Cardiac muscle cell (in vitro differentiated cells and primary cell): Measurements from ENCODE around the gene JAKMIP1. TPM values are rescaled to one million over a fixed set of nuclear protein-coding genes. Genes with fewer than 3 reads are reported as not detected.
A peak's percentile ranks its signal among the peaks of the same experiment; 100 is the strongest.

Source experiments
- DNase-seq, 2 donors: peaks; one replicate each; pipeline versions ENCODE4 v3.0.0 to v3.0.0-alpha.2; 2010 to 2017; ENCODE audit warnings: low read depth in 1 of 2, low spot score in 1 of 2
- H3K27ac ChIP-seq: fragments of 200-600 bp; sonication (generic); 2 replicates; pipeline ENCODE4 v1.5.1; 2016
- H3K27me3 ChIP-seq: fragments of 200-600 bp; sonication (generic); 2 replicates; pipeline ENCODE4 v1.6.0; 2016; ENCODE audit warnings: control low read depth
- H3K36me3 ChIP-seq: fragments of 200-600 bp; sonication (generic); 2 replicates; pipeline ENCODE4 v1.5.1; 2016; ENCODE audit warnings: control low read depth
- H3K4me1 ChIP-seq: fragments of 200-600 bp; sonication (generic); 2 replicates; pipeline ENCODE4 v1.8.1; 2017; ENCODE audit warnings: low read depth, mild to moderate bottlenecking, mixed run types
- H3K4me3 ChIP-seq: fragments of 200-600 bp; sonication (generic); 2 replicates; pipeline ENCODE4 v1.5.1; 2016; ENCODE audit warnings: mild to moderate bottlenecking
- H3K9me3 ChIP-seq: fragments of 200-600 bp; sonication (generic); 2 replicates; pipeline ENCODE4 v1.5.1; 2017; ENCODE audit warnings: low read depth, mild to moderate bottlenecking, control low read depth
- CTCF ChIP-seq: IDR thresholded peaks from 2 replicates; pipeline ENCODE4 v1.5.1; 2012; ENCODE audit warnings: low read depth, mild to moderate bottlenecking, low read length
- polyA plus RNA-seq: library from polyadenylated mRNA; unstranded; fragments of >200 nt; fragmentation: Nextera tagmentation; extraction: Ambion mirVana; gene quantifications from 2 replicates; pipeline ENCODE4 v1.2.1, GENCODE V29; 2016
- total RNA-seq: library from RNA; depleted of rRNA; stranded (reverse); fragments of >200 nt; gene quantifications from 2 replicates; pipeline ENCODE4 v1.2.3, GENCODE V29; 2016

Gene JAKMIP1
- total and polyA plus RNA-seq, 2 experiments from 2014 or later, result 0.68 to 1.2 TPM

DNA sequence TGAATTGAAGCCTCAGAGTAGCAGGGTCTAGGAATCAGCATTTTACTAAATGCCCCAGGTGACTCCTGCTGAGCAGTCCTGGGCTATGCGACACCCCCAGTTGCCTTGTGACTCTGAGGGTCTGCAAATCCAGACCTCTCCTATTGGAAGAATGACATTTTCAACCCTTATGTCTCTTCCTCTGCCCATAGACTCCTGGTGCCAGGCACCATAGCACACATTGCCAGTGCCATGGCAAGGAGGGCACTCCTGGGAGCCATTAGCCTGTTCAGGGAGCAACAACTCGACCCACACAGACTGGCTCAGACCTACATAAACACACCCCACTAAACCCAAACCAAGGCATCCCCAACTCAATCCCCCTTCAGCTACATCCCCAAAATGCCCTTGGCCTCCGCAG is 3.7 kb upstream of the JAKMIP1 start:
- TF ChIP-seq CTCF, result no peak
- Histone ChIP-seq H3K27me3 (peaks cover 11% of the 10 kb centered on the region), H3K27ac (no peak overlapping the region)

GRCh38 chr4:6201580-6202091 is 1.3 kb upstream of the JAKMIP1 start:
- Histone ChIP-seq H3K36me3 (no peaks in the 10 kb centered on the region), H3K27me3 (peaks cover 29% of the 10 kb centered on the region), H3K27ac (no peak overlapping the region), H3K9me3 (no peaks in the 10 kb centered on the region), H3K4me3 (no peak overlapping the region), H3K4me1 (peaks cover 3% of the 10 kb centered on the region)
- no peak for TF ChIP-seq CTCF
- no peak for DNase-seq

More for the DNA sequence above, 3.7 kb upstream of the JAKMIP1 start:
- H3K9me3 ChIP-seq, result no peaks in the 10 kb centered on the region
- no peaks in the 10 kb centered on the region for H3K36me3 ChIP-seq
- H3K4me1 ChIP-seq, result peaks cover 1% of the 10 kb centered on the region
- DNase-seq, result no peak
- no peak overlapping the region for H3K4me3 ChIP-seq

DNA sequence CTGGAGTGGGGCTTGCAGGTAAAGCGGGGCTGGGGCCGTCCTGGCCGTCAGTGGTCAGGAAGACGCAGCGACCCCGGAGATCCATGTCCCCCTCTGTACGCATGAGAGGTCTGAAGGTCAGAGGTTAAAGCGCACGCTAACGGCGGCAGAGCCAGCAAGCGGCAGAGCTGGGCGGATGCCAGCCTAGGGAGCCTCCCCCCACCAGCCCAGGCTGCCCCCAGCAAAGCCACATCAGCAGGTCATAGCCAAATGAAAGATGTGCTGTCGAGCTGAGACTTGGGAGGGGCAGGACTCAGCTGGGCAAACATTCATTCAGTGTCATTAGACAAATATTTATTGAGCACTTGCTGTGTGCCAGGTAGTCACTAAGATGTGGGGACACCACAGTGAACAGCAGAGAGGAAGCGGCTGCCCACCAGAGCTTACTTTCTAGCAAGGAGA is 593 bp upstream of the JAKMIP1 start:
- H3K36me3 ChIP-seq, result no peaks in the 10 kb centered on the region
- H3K9me3 ChIP-seq, result no peaks in the 10 kb centered on the region
- peaks cover 3% of the 10 kb centered on the region for H3K4me1 ChIP-seq
- H3K27ac ChIP-seq, result no peak overlapping the region
- peak overlapping the region; percentile 95 for H3K4me3 ChIP-seq
- no peak for TF ChIP-seq CTCF
- DNase-seq, result no peak
- peaks cover 29% of the 10 kb centered on the region for H3K27me3 ChIP-seq

DNA sequence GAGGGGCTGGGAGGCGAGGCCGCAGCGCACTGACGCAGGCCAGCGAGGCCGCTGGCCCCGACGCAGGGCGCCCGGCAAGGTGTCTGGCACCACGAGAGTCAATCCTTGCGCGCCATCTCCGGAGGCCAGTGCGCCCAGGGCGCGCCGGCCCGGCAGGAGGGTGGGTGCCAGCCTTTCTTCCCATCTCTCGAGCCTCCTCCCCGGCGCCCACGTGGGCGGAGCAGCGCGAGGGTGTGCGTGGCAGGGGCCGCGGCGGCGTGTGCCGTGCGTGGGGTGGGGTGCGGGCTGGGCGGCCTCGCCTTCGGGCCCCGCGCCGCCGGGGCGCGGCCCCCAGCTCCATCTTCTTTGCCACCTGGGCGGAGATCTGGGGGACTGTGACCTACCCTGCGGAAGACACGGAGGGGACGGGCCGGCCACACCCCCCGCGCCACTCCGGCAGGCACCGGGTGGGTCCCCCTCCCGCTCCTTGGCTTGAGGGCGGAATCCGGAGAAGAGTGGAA is 877 bp downstream of the JAKMIP1 start:
- Histone ChIP-seq H3K27me3 (peaks cover 29% of the 10 kb centered on the region), H3K36me3 (no peaks in the 10 kb centered on the region), H3K9me3 (no peaks in the 10 kb centered on the region), H3K4me1 (peaks cover 3% of the 10 kb centered on the region), H3K27ac (no peak overlapping the region), H3K4me3 (peak overlapping the region; percentile 95)
- TF ChIP-seq CTCF, result no peak
- DNase-seq, result peak in 1 of 2 donors; percentile 12

- H3K27me3 ChIP-seq, result peaks cover 29% of the 10 kb centered on the region
- peak overlapping the region; percentile 95 for H3K4me3 ChIP-seq
- DNase-seq, result peak; percentile 25 to 43
Measured at GRCh38 chr4:6198768-6199421, 1.5 kb downstream of the JAKMIP1 start.

More at GRCh38 chr4:6198768-6199421, 1.5 kb downstream of the JAKMIP1 start:
- Histone ChIP-seq H3K9me3 (no peaks in the 10 kb centered on the region), H3K27ac (no peak overlapping the region), H3K4me1 (peaks cover 3% of the 10 kb centered on the region), H3K36me3 (no peaks in the 10 kb centered on the region)
- TF ChIP-seq CTCF, result no peak
